ENCODE measurements around the gene TGIF2. TPM values are rescaled to one million over a fixed set of nuclear protein-coding genes. Genes with fewer than 3 reads are reported as not detected.

Gene TGIF2
- total RNA-seq, 1 experiment from 2014 or later, result 81.7 TPM

- H3K4me1 Mint-ChIP-seq, result peaks cover 6 to 8% of the 10 kb centered on the region in 2 experiments; a peak in 3 of 4 replicates
- Histone ChIP-seq H4K20me1 (ENCODE audit: control insufficient read depth, insufficient read depth, insufficient read length) (no peaks in the 10 kb centered on the region), H4K91ac (ENCODE audit: insufficient read length, low read depth, low read length) (no peak overlapping the region), H3K14ac (ENCODE audit: insufficient read depth, low read length) (no peak overlapping the region), H3K27me3 (ENCODE audit: insufficient read depth, low read length) (no peaks in the 10 kb centered on the region), H4K8ac (replicated peaks; ENCODE audit: insufficient read length, low read depth, low read length) (no peak overlapping the region), H2AK5ac (ENCODE audit: insufficient read length, low read length) (no peak overlapping the region), H3K18ac (ENCODE audit: insufficient read length, low read depth, low read length) (no peak overlapping the region), H3K4me2 (ENCODE audit: insufficient read depth, insufficient read length, low read length) (no peak overlapping the region), H2BK12ac (ENCODE audit: insufficient read length, low read depth, low read length) (no peak overlapping the region), H3K23me2 (ENCODE audit: insufficient read length, low read depth, low read length, poor library complexity, severe bottlenecking) (no peaks in the 10 kb centered on the region), H3K79me1 (ENCODE audit: insufficient read depth, low read depth, low read length, poor library complexity, severe bottlenecking) (no peaks in the 10 kb centered on the region), H2BK120ac (ENCODE audit: low read depth, low read length, poor library complexity, severe bottlenecking) (no peak overlapping the region), H3K79me2 (ENCODE audit: insufficient read depth, low read length) (no peaks in the 10 kb centered on the region), H3K27ac (ENCODE audit: insufficient read length, low read depth, low read length) (no peak overlapping the region), H3T11ph (ENCODE audit: low read length) (no peak overlapping the region), H3K23ac (ENCODE audit: insufficient read length, low read depth, low read length) (no peak overlapping the region), H2BK5ac (ENCODE audit: insufficient read length, low read length) (no peak overlapping the region), H3K56ac (ENCODE audit: insufficient read length, low read depth, low read length) (no peak overlapping the region), H3K9ac (ENCODE audit: extremely low read depth, insufficient read length, low read length) (no peak overlapping the region), H3K9me3 (ENCODE audit: control insufficient read depth, low read depth, low read length) (no peaks in the 10 kb centered on the region), H3K4ac (ENCODE audit: low read depth, low read length) (no peak overlapping the region), H2AFZ (ENCODE audit: low read length) (no peak overlapping the region), H3K4me1 (ENCODE audit: insufficient read depth, low read length) (no peaks in the 10 kb centered on the region; the same call in 1 of the 2 replicates), H2BK15ac (ENCODE audit: low read depth, low read length) (no peak overlapping the region), H2BK20ac (ENCODE audit: low read depth, low read length, poor library complexity, severe bottlenecking) (no peak overlapping the region), H4K5ac (ENCODE audit: insufficient read length, low read depth, low read length) (no peak overlapping the region)
- H3K27ac Mint-ChIP-seq, result peak overlapping the region in 1 of 3 experiments; percentile 88; a peak in 2 of 7 replicates
- TF ChIP-seq, protein P1, sequence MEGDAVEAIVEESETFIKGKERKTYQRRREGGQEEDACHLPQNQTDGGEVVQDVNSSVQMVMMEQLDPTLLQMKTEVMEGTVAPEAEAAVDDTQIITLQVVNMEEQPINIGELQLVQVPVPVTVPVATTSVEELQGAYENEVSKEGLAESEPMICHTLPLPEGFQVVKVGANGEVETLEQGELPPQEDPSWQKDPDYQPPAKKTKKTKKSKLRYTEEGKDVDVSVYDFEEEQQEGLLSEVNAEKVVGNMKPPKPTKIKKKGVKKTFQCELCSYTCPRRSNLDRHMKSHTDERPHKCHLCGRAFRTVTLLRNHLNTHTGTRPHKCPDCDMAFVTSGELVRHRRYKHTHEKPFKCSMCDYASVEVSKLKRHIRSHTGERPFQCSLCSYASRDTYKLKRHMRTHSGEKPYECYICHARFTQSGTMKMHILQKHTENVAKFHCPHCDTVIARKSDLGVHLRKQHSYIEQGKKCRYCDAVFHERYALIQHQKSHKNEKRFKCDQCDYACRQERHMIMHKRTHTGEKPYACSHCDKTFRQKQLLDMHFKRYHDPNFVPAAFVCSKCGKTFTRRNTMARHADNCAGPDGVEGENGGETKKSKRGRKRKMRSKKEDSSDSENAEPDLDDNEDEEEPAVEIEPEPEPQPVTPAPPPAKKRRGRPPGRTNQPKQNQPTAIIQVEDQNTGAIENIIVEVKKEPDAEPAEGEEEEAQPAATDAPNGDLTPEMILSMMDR (conservative IDR thresholded peaks at IDR 0.05), result no peak
- no peak overlapping the region for H3K4me3 Mint-ChIP-seq
- WGBS (ENCODE audit: extremely low coverage, insufficient read length, low lambda C conversion rate), result no CpG with 5 or more reads among the region's 15 CpGs
- H3K36me3 Mint-ChIP-seq (ENCODE audit: insufficient read depth in 1 of 3, low read depth in 3 of 3), result no peaks in the 10 kb centered on the region
- H3K9me3 Mint-ChIP-seq, result no peaks in the 10 kb centered on the region
- H3K27me3 Mint-ChIP-seq (ENCODE audit: low read depth), result no peaks in the 10 kb centered on the region
- DNase-seq, result no peak
Observed at GRCh38 chr20:36629719-36630681, 56.6 kb downstream of the TGIF2 start.
